Mammary epithelial cell (primary cell): ENCODE data around the gene TMED10.

Experiments
- CTCF ChIP-seq, 2 donors: IDR thresholded peaks in 1 of 2; conservative IDR thresholded peaks in 1 of 2; 2 replicates each; pipeline ENCODE4 v1.5.1; 2011 to 2012; ENCODE audit warnings: inconsistent platforms in 2 of 2, low read length in 2 of 2, mild to moderate bottlenecking in 2 of 2, control low read depth in 1 of 2, low read depth in 1 of 2; ENCODE audit not compliant: insufficient read depth in 1 of 2; ENCODE audit errors: extremely low read depth in 1 of 2
- EZH2 ChIP-seq: IDR thresholded peaks from 2 replicates; pipeline ENCODE4 v1.6.1; 2012; ENCODE audit warnings: low read length, inconsistent platforms, borderline replicate concordance

GRCh38 chr14:75215520-75215919 lies 39.1 kb upstream of the TMED10 start:
- TF ChIP-seq CTCF (conservative IDR thresholded peaks at IDR 0.05 in 1 of 2, IDR thresholded peaks at IDR 0.05 in 1 of 2; ENCODE audit: extremely low read depth in 1 of 2, insufficient read depth in 1 of 2, low read depth in 1 of 2, low read length in 2 of 2) (no peak), EZH2 (no peak)
